Measurements from ENCODE around the gene PFAS.
A peak's percentile ranks its signal among the peaks of the same experiment; 100 is the strongest.
"Not testable (repeated sequence)": the region's sequence is repeated elsewhere in the genome, so short reads cannot be mapped to it uniquely, and the experiment has no call there.

Gene PFAS

GRCh38 chr17:8225813-8226535 lies 23.1 kb upstream of the PFAS start:
- DNase-seq (ENCODE audit: low read depth, low spot score) = peak; percentile 93

- DNase-seq (ENCODE audit: low read depth, low spot score) = peak; percentile 97
These were observed 22.4 kb upstream of the PFAS start for GRCh38 chr17:8226536-8227237.

GRCh38 chr17:8227238-8227581 lies 21.9 kb upstream of the PFAS start:
- DNase-seq (ENCODE audit: low read depth, low spot score) = no peak

GRCh38 chr17:8231701-8232100 lies 17.4 kb upstream of the PFAS start:
- DNase-seq (ENCODE audit: low read depth, low spot score) = no peak

- no peak for DNase-seq (ENCODE audit: low read depth, low spot score)
These were observed 14.5 kb upstream of the PFAS start for GRCh38 chr17:8234361-8235270.

- DNase-seq (ENCODE audit: low read depth, low spot score) = no peak
These were observed 13.4 kb upstream of the PFAS start for GRCh38 chr17:8235676-8236075.

GRCh38 chr17:8237175-8237574 lies 11.9 kb upstream of the PFAS start:
- no peak for DNase-seq (ENCODE audit: low read depth, low spot score)

- no peak for DNase-seq (ENCODE audit: low read depth, low spot score)
These were observed 11.2 kb upstream of the PFAS start for GRCh38 chr17:8237886-8238285.

GRCh38 chr17:8243827-8244226 lies 5.3 kb upstream of the PFAS start:
- DNase-seq (ENCODE audit: low read depth, low spot score) = no peak

- no peak for DNase-seq (ENCODE audit: low read depth, low spot score)
These were observed 4.3 kb upstream of the PFAS start for GRCh38 chr17:8244768-8245167.

- no peak for DNase-seq (ENCODE audit: low read depth, low spot score)
These were observed 772 bp downstream of the PFAS start for GRCh38 chr17:8249621-8250500.

GRCh38 chr17:8251411-8251810 lies 2.3 kb downstream of the PFAS start:
- DNase-seq (ENCODE audit: low read depth, low spot score) = not testable (repeated sequence)

GRCh38 chr17:8253801-8254200 lies 4.7 kb downstream of the PFAS start:
- DNase-seq (ENCODE audit: low read depth, low spot score) = peak; percentile 36

GRCh38 chr17:8254881-8255280 lies 5.8 kb downstream of the PFAS start:
- no peak for DNase-seq (ENCODE audit: low read depth, low spot score)

GRCh38 chr17:8255499-8255898 lies 6.4 kb downstream of the PFAS start:
- DNase-seq (ENCODE audit: low read depth, low spot score) = peak; percentile 18

- DNase-seq (ENCODE audit: low read depth, low spot score) = no peak
These were observed 7.2 kb downstream of the PFAS start for GRCh38 chr17:8256291-8256690.

- no peak for DNase-seq (ENCODE audit: low read depth, low spot score)
These were observed 7.6 kb downstream of the PFAS start for GRCh38 chr17:8256691-8257090.

- no peak for DNase-seq (ENCODE audit: low read depth, low spot score)
These were observed 8.7 kb downstream of the PFAS start for GRCh38 chr17:8257801-8258200.

GRCh38 chr17:8264320-8264719 lies 15.2 kb downstream of the PFAS start:
- DNase-seq (ENCODE audit: low read depth, low spot score) = no peak

GRCh38 chr17:8264836-8265542 lies 15.9 kb downstream of the PFAS start:
- no peak for DNase-seq (ENCODE audit: low read depth, low spot score)
